HEK293 (cell line): ENCODE results near the gene TSPAN11.

Experiments used
- CTCF ChIA-PET: fragments of 350-600 bp; formaldehyde crosslinking; extraction: SDS; loops from one replicate; lab custom pipeline; 2021; ENCODE audit warnings: antibody characterized with exemption; lab: Yijun Ruan, JAX
- POLR2A ChIA-PET: fragments of 300-600 bp; formaldehyde crosslinking; extraction: SDS; loops from one replicate; lab custom pipeline; 2020; ENCODE audit warnings: antibody characterized with exemption, inconsistent platforms; lab: Yijun Ruan, JAX
- H3K27ac ChIP-seq: fragments of 200-500 bp; sonication (Bioruptor generic); 2 replicates; pipeline ENCODE4 v1.5.1; 2014; ENCODE audit warnings: low read depth, low read length, control low read depth, inconsistent platforms; ENCODE audit errors: extremely low read depth
- H3K36me3 ChIP-seq, 2 experiments: fragments of 200-500 bp in 1 of 2; sonication (Bioruptor generic) in 1 of 2; 1 replicate in 1 of 2; 2 replicates in 1 of 2; pipeline ENCODE4 v1.5.1; 2014 to 2017; ENCODE audit warnings: inconsistent platforms in 2 of 2, low read length in 2 of 2; ENCODE audit not compliant: control insufficient read depth in 2 of 2, insufficient read depth in 1 of 2
- H3K4me1 ChIP-seq: fragments of 200-500 bp; sonication (Bioruptor generic); 2 replicates; pipeline ENCODE4 v1.5.1; 2014; ENCODE audit warnings: mild to moderate bottlenecking, low read length, inconsistent platforms; ENCODE audit not compliant: control insufficient read depth, insufficient read depth
- H3K4me3 ChIP-seq: 2 replicates; pipeline ENCODE4 v1.5.1; 2011; ENCODE audit warnings: low read depth, mild to moderate bottlenecking, control low read depth, low read length, moderate library complexity
- H3K9me3 ChIP-seq: fragments of 200-500 bp; sonication (Bioruptor generic); 2 replicates; pipeline ENCODE4 v1.5.1; 2014; ENCODE audit warnings: low read depth, low read length, inconsistent platforms; ENCODE audit not compliant: control insufficient read depth, insufficient read depth
- GLI2 ChIP-seq: fragments of 450-650 bp; formaldehyde crosslinking; IDR thresholded peaks from 2 replicates; pipeline ENCODE4; 2017; ENCODE audit warnings: missing biosample characterization, missing genetic modification characterization, low read depth, borderline replicate concordance
- HOXD13 ChIP-seq: sonication (generic); formaldehyde crosslinking; IDR thresholded peaks from 2 replicates; pipeline ENCODE4 v1.8.0; 2022; ENCODE audit warnings: missing genetic modification reagents, borderline replicate concordance
- REPIN1 ChIP-seq: fragments of 450-650 bp; formaldehyde crosslinking; IDR thresholded peaks from 2 replicates; pipeline ENCODE4 v1.5.1; 2017; ENCODE audit warnings: missing biosample characterization, missing genetic modification characterization, low read depth
- SALL2 ChIP-seq: fragments of 450-650 bp; formaldehyde crosslinking; IDR thresholded peaks from 2 replicates; pipeline ENCODE4 v1.5.0; 2017; ENCODE audit warnings: missing biosample characterization, mild to moderate bottlenecking, missing genetic modification characterization, borderline replicate concordance
- SCRT1 ChIP-seq: fragments of 450-650 bp; formaldehyde crosslinking; IDR thresholded peaks from 2 replicates; pipeline ENCODE4 v1.5.1; 2016; ENCODE audit warnings: missing biosample characterization, missing genetic modification characterization, borderline replicate concordance
- ZNF174 ChIP-seq: fragments of 450-650 bp; formaldehyde crosslinking; IDR thresholded peaks from 2 replicates; pipeline ENCODE4 v1.5.0; 2017; ENCODE audit warnings: missing biosample characterization, mild to moderate bottlenecking, missing genetic modification characterization
- ZNF175 ChIP-seq: fragments of 450-650 bp; formaldehyde crosslinking; IDR thresholded peaks from 2 replicates; pipeline ENCODE4 v1.5.1; 2016; ENCODE audit warnings: missing biosample characterization, missing genetic modification characterization
- ZNF214 ChIP-seq: fragments of 450-650 bp; formaldehyde crosslinking; IDR thresholded peaks from 2 replicates; pipeline ENCODE4 v1.5.1; 2017; ENCODE audit warnings: missing biosample characterization, mild to moderate bottlenecking, missing genetic modification characterization, borderline replicate concordance
- ZNF280C ChIP-seq: fragments of 450-650 bp; formaldehyde crosslinking; IDR thresholded peaks from 2 replicates; pipeline ENCODE4 v1.5.1; 2016; ENCODE audit warnings: missing biosample characterization, missing genetic modification characterization
- ZNF354C ChIP-seq: fragments of 450-650 bp; formaldehyde crosslinking; IDR thresholded peaks from 2 replicates; pipeline ENCODE4 v1.5.1; 2016; ENCODE audit warnings: missing biosample characterization, missing genetic modification characterization, low read depth, borderline replicate concordance
- ZNF394 ChIP-seq: fragments of 450-650 bp; formaldehyde crosslinking; IDR thresholded peaks from 2 replicates; pipeline ENCODE4 v1.5.1; 2016; ENCODE audit warnings: missing biosample characterization, missing genetic modification characterization, mild to moderate bottlenecking, moderate library complexity, borderline replicate concordance
- ZNF426 ChIP-seq: fragments of 450-650 bp; formaldehyde crosslinking; IDR thresholded peaks from 2 replicates; pipeline ENCODE4 v1.5.1; 2017; ENCODE audit warnings: missing biosample characterization, missing genetic modification characterization, mild to moderate bottlenecking, inconsistent platforms, moderate library complexity
- ZNF521 ChIP-seq: fragments of 450-650 bp; formaldehyde crosslinking; IDR thresholded peaks from 2 replicates; pipeline ENCODE4 v1.5.1; 2017; ENCODE audit warnings: missing biosample characterization, mild to moderate bottlenecking, missing genetic modification characterization
- ZNF549 ChIP-seq: fragments of 450-650 bp; IDR thresholded peaks from 2 replicates; pipeline ENCODE4 v1.5.1; 2018; ENCODE audit warnings: missing biosample characterization, missing genetic modification characterization, mild to moderate bottlenecking, inconsistent platforms, moderate library complexity
- ZNF692 ChIP-seq: fragments of 450-650 bp; formaldehyde crosslinking; IDR thresholded peaks from 2 replicates; pipeline ENCODE4 v1.5.1; 2016; ENCODE audit warnings: missing biosample characterization, missing genetic modification characterization
- ZNF707 ChIP-seq: fragments of 450-650 bp; formaldehyde crosslinking; IDR thresholded peaks from 2 replicates; pipeline ENCODE4 v1.5.1; 2016; ENCODE audit warnings: missing biosample characterization, missing genetic modification characterization
- ZNF768 ChIP-seq: fragments of 450-650 bp; formaldehyde crosslinking; IDR thresholded peaks from 2 replicates; pipeline ENCODE4 v1.5.1; 2018; ENCODE audit warnings: missing biosample characterization, mild to moderate bottlenecking, missing genetic modification characterization
- ZXDB ChIP-seq: fragments of 450-650 bp; formaldehyde crosslinking; IDR thresholded peaks from 2 replicates; pipeline ENCODE4 v1.5.1; 2016; ENCODE audit warnings: missing biosample characterization, missing genetic modification characterization
- TF ChIP-seq, protein P1 (sequence below): fragments of 450-650 bp; formaldehyde crosslinking; IDR thresholded peaks from 2 replicates; pipeline ENCODE4; 2016; ENCODE audit warnings: missing biosample characterization, missing genetic modification characterization
- TF ChIP-seq, protein P2 (sequence below): fragments of 450-650 bp; formaldehyde crosslinking; IDR thresholded peaks from 2 replicates; pipeline ENCODE4 v1.5.1; 2016; ENCODE audit warnings: missing biosample characterization, missing genetic modification characterization

TSPAN11 gene

GRCh38 chr12:30969606-30970395 is 43.3 kb downstream of the TSPAN11 start (continued):
- TF ChIP-seq ZNF174 (tag by site-specific recombination) (no peak), ZNF354C (no peak)

DNA sequence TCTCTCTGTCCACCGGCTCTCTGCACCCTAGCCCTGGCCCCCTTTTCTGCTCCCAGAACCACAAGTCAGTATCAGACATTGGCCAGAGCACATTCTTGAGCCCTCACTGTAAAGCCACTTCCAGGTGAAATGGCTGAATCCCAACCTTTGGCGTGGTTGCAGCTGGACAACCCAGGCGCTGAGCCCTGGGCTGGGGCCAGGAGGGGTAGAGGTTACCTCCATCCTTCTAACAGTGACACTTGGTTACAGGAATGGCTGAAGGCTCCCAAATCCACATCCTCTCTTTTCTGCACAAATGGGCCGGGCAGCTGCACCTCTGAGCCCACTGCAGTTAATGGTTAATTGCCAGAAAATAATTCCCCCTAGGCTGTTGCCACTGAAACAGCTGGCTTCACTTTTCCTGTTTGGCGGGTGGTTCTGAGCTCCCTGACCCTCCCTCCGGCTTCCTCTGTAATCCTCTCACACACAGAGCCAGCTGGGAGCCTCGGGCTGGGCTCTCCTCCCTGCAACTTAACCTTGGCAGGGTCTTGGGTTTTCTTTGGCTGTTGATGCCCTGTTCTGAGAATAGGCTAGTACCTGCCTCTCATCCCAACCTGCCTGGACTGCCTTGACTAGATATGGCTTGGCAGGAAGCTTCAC is 44.1 kb downstream of the TSPAN11 start:
- POLR2A ChIA-PET = no interaction called here
- Histone ChIP-seq H3K9me3 (no peaks in the 10 kb centered on the region), H3K27ac (no peak overlapping the region), H3K4me1 (no peaks in the 10 kb centered on the region), H3K4me3 (no peak overlapping the region), H3K36me3 (no peaks in the 10 kb centered on the region)
- CTCF ChIA-PET = interaction anchor here (0.6 to 1.1 kb wide), 3 partner anchors 16 to 301 kb away, joined by 3 to 5 read pairs (median 3); no protein-coding TSS in a partner anchor
- TF ChIP-seq ZNF549 (no peak), ZXDB (tag by site-specific recombination) (no peak), HOXD13 (CRISPR knock-in tag) (no peak), ZNF692 (no peak)
- TF ChIP-seq, all 188 proteins: peak for 0

DNA sequence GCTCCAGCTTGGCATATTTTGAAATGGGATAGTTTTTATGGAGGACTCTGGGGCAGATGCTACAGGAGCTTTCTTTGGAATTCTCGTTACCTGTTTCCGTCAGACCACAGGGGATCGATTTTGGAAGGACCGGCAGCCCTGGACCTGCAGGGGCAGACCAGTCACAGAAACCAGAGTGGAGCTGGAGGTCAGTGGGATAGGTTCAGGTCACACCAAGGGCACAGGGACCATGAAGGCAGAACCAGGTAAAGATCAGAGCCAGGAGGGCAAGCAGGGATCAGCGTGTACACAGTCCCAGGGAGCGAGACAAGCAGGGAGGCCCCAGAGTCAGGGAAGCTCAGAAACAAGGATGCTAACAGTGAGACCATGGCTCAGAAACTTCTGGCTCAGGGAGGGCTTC is 45.5 kb downstream of the TSPAN11 start:
- no peak overlapping the region for H3K4me3 ChIP-seq
- ChIA-PET POLR2A (no interaction called here), CTCF (interaction anchor here (1.2 kb wide), 1 partner anchor 14 kb away, joined by 4 read pairs; no protein-coding TSS in a partner anchor)
- no peaks in the 10 kb centered on the region for H3K36me3 ChIP-seq
- H3K27ac ChIP-seq = no peak overlapping the region
- no peaks in the 10 kb centered on the region for H3K9me3 ChIP-seq
- TF ChIP-seq ZNF394 (no peak), ZNF214 (tag by site-specific recombination) (no peak), SCRT1 (no peak), ZNF521 (tag by site-specific recombination) (no peak), ZNF175 (no peak), REPIN1 (tag by site-specific recombination) (no peak), ZNF707 (tag by site-specific recombination) (no peak), ZNF768 (tag by site-specific recombination) (no peak), GLI2 (no peak)
- TF ChIP-seq, protein P1, sequence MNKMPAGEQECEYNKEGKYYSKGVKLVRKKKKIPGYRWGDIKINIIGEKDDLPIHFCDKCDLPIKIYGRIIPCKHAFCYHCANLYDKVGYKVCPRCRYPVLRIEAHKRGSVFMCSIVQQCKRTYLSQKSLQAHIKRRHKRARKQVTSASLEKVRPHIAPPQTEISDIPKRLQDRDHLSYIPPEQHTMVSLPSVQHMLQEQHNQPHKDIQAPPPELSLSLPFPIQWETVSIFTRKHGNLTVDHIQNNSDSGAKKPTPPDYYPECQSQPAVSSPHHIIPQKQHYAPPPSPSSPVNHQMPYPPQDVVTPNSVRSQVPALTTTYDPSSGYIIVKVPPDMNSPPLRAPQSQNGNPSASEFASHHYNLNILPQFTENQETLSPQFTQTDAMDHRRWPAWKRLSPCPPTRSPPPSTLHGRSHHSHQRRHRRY = no peak
- TF ChIP-seq, all 188 proteins: peak for 0
- no peaks in the 10 kb centered on the region for H3K4me1 ChIP-seq

- no peaks in the 10 kb centered on the region for H3K9me3 ChIP-seq
- no peaks in the 10 kb centered on the region for H3K4me1 ChIP-seq
- ChIA-PET CTCF (interaction anchor here (1.2 kb wide), 1 partner anchor 13 kb away, joined by 4 read pairs; no protein-coding TSS in a partner anchor), POLR2A (no interaction called here)
- H3K4me3 ChIP-seq = no peak overlapping the region
- H3K36me3 ChIP-seq = no peaks in the 10 kb centered on the region
- no peak for TF ChIP-seq ZNF280C (tag by site-specific recombination)
- TF ChIP-seq, protein P2, sequence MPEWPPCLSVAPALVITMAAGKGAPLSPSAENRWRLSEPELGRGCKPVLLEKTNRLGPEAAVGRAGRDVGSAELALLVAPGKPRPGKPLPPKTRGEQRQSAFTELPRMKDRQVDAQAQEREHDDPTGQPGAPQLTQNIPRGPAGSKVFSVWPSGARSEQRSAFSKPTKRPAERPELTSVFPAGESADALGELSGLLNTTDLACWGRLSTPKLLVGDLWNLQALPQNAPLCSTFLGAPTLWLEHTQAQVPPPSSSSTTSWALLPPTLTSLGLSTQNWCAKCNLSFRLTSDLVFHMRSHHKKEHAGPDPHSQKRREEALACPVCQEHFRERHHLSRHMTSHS = no peak
- no peak for TF ChIP-seq ZNF426
- TF ChIP-seq SALL2 (tag by site-specific recombination) = no peak
- no peak overlapping the region for H3K27ac ChIP-seq
These were observed 46.6 kb downstream of the TSPAN11 start for GRCh38 chr12:30973175-30973574.
